Stimulated activated CD4-positive, alpha-beta T cell treated with anti-CD3 and anti-CD28 coated beads, Interleukin-1b, Interleukin-23, amount 100 ng/mL, for 4 hours (primary cell): ENCODE results near the gene FMN1.

Experiments
- DNase-seq, 2 donors: peaks; one replicate each; pipeline ENCODE4 v3.0.0-alpha.2; 2020; ENCODE audit warnings: low read depth in 2 of 2

The FMN1 gene

GRCh38 chr15:33201491-33202231 is 7.1 kb upstream of the FMN1 start:
- peak; percentile 18 to 51 for DNase-seq

GRCh38 chr15:33200903-33201302 is 6.4 kb upstream of the FMN1 start:
- DNase-seq: no peak

- no peak for DNase-seq
Observed at GRCh38 chr15:33200444-33200843, 5.9 kb upstream of the FMN1 start.

GRCh38 chr15:33198541-33198940 is 4.0 kb upstream of the FMN1 start:
- no peak for DNase-seq

GRCh38 chr15:33197636-33198035 is 3.1 kb upstream of the FMN1 start:
- DNase-seq: no peak

GRCh38 chr15:33194237-33194636 is 277 bp downstream of the FMN1 start:
- DNase-seq: no peak

- DNase-seq: no peak
Observed at GRCh38 chr15:33191591-33191990, 2.9 kb downstream of the FMN1 start.

- no peak for DNase-seq
Observed at GRCh38 chr15:33190539-33190938, 4.0 kb downstream of the FMN1 start.

GRCh38 chr15:33188641-33189257 is 5.8 kb downstream of the FMN1 start:
- DNase-seq: no peak

GRCh38 chr15:33188159-33188558 is 6.4 kb downstream of the FMN1 start:
- DNase-seq: no peak

- DNase-seq: no peak
Observed at GRCh38 chr15:33183334-33183733, 11.2 kb downstream of the FMN1 start.

- DNase-seq: no peak
Observed at GRCh38 chr15:33182926-33183325, 11.6 kb downstream of the FMN1 start.

GRCh38 chr15:33182278-33182905 is 12.1 kb downstream of the FMN1 start:
- DNase-seq: no peak

- DNase-seq: no peak
Observed at GRCh38 chr15:33179874-33180273, 14.6 kb downstream of the FMN1 start.

GRCh38 chr15:33171202-33171601 is 23.3 kb downstream of the FMN1 start:
- DNase-seq: no peak

- DNase-seq: no peak
Observed at GRCh38 chr15:33169625-33170024, 24.9 kb downstream of the FMN1 start.

- DNase-seq: no peak
Observed at GRCh38 chr15:33168444-33168843, 26.1 kb downstream of the FMN1 start.

GRCh38 chr15:33163816-33164215 is 30.7 kb downstream of the FMN1 start:
- no peak for DNase-seq

- no peak for DNase-seq
Observed at GRCh38 chr15:33161209-33161608, 33.3 kb downstream of the FMN1 start.

GRCh38 chr15:33160581-33161165 is 33.8 kb downstream of the FMN1 start:
- DNase-seq: no peak

- no peak for DNase-seq
Observed at GRCh38 chr15:33159726-33160453, 34.6 kb downstream of the FMN1 start.

GRCh38 chr15:33158366-33158765 is 36.1 kb downstream of the FMN1 start:
- no peak for DNase-seq
